Measurements from ENCODE around the gene CHST7.

The CHST7 gene

DNA sequence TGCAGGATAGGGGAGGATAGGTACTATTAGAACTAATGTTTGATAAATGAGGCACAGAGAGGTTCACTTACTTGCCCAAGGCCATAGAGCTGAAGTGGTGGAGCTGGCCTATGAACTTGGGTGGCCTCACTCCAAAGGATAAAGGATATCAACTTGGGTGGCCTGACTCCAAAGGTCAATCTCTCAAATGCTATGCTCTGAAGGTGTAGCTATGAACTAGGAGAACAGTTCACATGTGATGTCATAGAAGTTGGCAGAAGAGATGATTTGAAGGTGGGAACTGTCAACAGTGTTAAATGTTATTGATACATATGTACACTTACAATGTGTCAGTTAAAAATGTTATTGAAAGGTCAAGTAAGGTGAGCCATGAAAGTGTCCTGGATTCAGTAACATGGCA is 6.2 kb upstream of the CHST7 start:
- H3K27ac ChIP-seq = no peak overlapping the region
- TF ChIP-seq ZFX (IDR thresholded peaks at IDR 0.05; ENCODE audit: borderline replicate concordance) = no peak
- TF ChIP-seq, protein P1, sequence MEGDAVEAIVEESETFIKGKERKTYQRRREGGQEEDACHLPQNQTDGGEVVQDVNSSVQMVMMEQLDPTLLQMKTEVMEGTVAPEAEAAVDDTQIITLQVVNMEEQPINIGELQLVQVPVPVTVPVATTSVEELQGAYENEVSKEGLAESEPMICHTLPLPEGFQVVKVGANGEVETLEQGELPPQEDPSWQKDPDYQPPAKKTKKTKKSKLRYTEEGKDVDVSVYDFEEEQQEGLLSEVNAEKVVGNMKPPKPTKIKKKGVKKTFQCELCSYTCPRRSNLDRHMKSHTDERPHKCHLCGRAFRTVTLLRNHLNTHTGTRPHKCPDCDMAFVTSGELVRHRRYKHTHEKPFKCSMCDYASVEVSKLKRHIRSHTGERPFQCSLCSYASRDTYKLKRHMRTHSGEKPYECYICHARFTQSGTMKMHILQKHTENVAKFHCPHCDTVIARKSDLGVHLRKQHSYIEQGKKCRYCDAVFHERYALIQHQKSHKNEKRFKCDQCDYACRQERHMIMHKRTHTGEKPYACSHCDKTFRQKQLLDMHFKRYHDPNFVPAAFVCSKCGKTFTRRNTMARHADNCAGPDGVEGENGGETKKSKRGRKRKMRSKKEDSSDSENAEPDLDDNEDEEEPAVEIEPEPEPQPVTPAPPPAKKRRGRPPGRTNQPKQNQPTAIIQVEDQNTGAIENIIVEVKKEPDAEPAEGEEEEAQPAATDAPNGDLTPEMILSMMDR (IDR thresholded peaks at IDR 0.05) = no peak

DNA sequence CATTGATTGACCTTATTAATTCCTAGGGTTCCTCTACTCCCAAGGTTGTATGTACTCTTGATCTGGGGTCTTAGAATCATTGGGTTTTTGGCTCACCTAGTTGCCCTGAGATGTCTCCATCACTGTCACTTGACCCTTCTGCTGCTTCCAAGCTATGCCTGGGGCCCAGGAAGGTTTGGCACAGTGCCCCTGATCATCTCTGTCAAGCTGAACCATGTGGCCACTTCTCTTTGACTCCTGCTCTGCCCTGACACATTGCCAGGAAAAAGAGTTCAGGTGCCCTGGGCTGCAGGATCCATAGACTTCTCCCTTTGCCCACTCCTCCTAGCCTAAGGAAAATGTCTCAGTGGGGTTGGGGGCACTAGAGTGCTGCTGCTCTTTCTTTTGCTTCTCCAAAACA is 3.9 kb upstream of the CHST7 start:
- TF ChIP-seq, protein P1 (IDR thresholded peaks at IDR 0.05) = no peak
- TF ChIP-seq ZFX (IDR thresholded peaks at IDR 0.05; ENCODE audit: borderline replicate concordance) = no peak
- H3K27ac ChIP-seq = no peak overlapping the region

DNA sequence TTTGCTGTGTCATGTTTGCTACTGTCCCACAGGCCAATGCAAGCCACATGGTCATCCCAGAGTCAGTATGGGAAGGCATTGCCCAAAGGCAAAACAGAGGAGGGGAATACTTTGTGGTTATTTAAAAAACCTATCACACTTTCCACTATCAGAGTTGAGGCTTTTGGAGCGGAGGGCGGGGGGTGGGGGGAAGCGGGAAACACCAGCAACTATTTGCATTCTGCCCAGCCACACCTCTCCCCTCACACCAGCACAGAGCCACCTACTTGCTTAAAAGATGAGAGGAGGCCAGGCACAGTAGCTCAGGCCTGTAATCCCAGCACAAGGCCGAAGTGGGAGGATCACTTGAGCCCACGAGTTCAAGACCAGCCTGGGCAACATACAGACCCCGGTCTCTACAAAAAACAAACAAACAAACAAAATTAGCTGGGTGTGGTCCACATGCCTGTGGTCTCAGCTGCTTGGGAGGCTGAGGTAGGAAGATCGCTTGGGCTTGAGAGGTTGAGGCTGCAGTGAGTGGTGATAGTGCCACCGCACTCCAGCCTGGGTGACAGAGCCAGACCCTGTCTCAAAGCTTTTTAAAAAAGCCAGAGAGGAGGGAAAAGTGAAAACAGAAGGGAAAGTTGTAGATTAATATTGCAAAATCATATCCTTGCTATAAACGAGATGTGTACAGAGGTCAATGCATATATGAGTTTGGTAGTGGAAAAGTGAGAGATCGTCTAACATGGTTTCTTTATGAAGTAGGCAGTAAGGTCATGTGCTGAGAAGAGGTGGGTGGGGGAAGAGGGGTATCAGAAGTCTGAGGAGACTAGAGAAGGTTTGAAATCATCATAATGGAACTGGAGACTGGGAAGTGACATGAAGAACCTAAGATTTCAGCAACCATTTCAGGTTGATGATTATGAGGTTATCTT is 1.9 kb upstream of the CHST7 start:
- H3K27ac ChIP-seq = no peak overlapping the region
- no peak for TF ChIP-seq ZFX (IDR thresholded peaks at IDR 0.05; ENCODE audit: borderline replicate concordance)
- TF ChIP-seq, protein P1 (IDR thresholded peaks at IDR 0.05) = no peak

DNA sequence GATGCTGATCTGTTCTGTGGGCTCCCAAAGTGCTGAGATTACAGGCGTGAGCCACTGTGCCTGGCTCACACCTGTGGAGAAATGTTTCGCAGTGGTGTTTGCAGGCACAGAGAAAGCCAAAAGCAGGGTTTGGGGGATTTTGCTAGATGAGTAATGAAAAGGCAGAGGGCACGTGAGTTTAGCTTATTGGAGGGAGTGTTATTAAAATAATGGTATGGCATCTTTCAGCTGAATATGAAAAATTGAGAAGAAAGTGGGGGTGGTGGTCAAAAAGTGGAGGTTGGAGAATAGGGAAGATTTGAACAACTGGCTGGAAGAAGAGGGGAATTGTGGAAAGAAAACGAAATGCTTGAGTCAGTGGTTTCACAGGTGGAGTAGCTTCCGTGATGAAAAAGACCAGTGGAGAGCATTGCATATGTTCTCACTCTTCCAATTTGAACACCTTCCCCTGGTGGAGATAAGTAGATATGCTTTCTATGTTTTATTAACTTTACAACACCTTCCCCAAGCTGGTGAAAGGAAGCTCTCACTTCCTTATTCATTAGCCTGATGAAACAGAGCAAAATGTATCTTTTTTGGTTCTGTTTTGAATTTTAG is 1.1 kb upstream of the CHST7 start:
- H3K27ac ChIP-seq = no peak overlapping the region
- TF ChIP-seq ZFX (IDR thresholded peaks at IDR 0.05; ENCODE audit: borderline replicate concordance) = no peak
- TF ChIP-seq, protein P1 (IDR thresholded peaks at IDR 0.05) = no peak

DNA sequence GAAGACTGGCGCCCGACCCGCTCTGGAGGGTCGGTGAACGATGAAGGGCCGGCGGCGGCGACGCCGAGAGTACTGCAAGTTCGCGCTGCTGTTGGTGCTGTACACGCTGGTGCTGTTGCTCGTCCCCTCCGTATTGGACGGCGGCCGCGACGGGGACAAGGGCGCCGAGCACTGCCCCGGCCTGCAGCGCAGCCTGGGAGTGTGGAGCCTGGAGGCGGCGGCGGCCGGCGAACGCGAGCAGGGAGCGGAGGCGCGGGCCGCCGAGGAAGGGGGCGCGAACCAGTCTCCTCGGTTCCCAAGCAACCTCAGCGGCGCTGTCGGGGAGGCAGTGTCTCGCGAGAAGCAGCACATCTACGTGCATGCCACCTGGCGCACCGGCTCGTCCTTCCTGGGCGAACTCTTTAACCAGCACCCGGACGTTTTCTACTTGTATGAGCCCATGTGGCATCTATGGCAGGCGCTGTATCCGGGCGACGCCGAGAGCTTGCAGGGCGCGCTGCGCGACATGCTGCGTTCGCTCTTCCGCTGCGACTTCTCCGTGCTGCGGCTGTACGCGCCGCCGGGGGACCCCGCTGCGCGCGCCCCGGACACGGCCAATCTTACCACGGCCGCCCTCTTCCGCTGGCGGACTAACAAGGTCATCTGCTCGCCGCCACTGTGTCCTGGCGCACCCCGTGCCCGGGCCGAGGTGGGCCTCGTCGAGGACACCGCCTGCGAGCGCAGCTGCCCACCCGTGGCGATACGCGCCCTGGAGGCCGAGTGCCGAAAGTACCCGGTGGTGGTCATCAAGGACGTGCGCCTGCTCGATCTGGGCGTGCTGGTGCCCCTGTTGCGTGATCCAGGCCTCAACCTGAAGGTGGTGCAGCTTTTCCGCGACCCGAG is 568 bp downstream of the CHST7 start:
- TF ChIP-seq ZFX (IDR thresholded peaks at IDR 0.05; ENCODE audit: borderline replicate concordance) = no peak
- TF ChIP-seq, protein P1 (IDR thresholded peaks at IDR 0.05) = no peak
- H3K27ac ChIP-seq = no peak overlapping the region

DNA sequence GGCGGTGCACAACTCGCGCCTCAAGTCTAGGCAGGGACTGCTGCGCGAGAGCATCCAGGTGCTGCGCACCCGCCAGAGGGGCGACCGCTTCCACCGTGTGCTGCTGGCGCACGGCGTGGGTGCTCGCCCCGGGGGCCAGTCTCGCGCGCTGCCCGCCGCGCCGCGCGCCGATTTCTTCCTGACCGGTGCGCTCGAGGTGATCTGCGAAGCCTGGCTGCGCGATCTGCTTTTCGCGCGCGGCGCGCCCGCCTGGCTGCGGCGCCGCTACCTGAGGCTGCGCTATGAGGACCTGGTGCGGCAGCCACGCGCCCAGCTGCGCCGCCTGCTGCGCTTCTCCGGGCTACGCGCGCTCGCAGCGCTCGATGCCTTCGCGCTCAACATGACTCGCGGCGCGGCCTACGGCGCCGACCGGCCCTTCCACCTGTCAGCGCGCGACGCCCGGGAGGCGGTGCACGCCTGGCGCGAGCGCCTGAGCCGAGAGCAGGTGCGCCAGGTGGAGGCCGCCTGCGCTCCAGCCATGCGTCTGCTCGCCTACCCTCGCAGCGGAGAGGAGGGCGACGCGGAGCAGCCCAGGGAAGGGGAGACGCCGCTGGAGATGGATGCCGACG is 1.3 kb downstream of the CHST7 start:
- no peak overlapping the region for H3K27ac ChIP-seq

More for the DNA sequence above, 1.3 kb downstream of the CHST7 start:
- no peak for TF ChIP-seq ZFX (IDR thresholded peaks at IDR 0.05; ENCODE audit: borderline replicate concordance)
- TF ChIP-seq, protein P1 (IDR thresholded peaks at IDR 0.05) = no peak
